HG03025 (cell line): ENCODE results near the gene RHBDL3.
"Not testable (repeated sequence)": the region's sequence is repeated elsewhere in the genome, so short reads cannot be mapped to it uniquely, and the experiment has no call there.

Source experiments
- ATAC-seq: cut with Tn5 transposase; IDR thresholded peaks from one replicate; pipeline ENCODE4 v1.9.1; 2021; ENCODE audit warnings: mild to moderate bottlenecking, moderate library complexity; ENCODE audit not compliant: unreplicated experiment, low FRiP score

Gene RHBDL3, protein sequence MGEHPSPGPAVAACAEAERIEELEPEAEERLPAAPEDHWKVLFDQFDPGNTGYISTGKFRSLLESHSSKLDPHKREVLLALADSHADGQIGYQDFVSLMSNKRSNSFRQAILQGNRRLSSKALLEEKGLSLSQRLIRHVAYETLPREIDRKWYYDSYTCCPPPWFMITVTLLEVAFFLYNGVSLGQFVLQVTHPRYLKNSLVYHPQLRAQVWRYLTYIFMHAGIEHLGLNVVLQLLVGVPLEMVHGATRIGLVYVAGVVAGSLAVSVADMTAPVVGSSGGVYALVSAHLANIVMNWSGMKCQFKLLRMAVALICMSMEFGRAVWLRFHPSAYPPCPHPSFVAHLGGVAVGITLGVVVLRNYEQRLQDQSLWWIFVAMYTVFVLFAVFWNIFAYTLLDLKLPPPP

DNA sequence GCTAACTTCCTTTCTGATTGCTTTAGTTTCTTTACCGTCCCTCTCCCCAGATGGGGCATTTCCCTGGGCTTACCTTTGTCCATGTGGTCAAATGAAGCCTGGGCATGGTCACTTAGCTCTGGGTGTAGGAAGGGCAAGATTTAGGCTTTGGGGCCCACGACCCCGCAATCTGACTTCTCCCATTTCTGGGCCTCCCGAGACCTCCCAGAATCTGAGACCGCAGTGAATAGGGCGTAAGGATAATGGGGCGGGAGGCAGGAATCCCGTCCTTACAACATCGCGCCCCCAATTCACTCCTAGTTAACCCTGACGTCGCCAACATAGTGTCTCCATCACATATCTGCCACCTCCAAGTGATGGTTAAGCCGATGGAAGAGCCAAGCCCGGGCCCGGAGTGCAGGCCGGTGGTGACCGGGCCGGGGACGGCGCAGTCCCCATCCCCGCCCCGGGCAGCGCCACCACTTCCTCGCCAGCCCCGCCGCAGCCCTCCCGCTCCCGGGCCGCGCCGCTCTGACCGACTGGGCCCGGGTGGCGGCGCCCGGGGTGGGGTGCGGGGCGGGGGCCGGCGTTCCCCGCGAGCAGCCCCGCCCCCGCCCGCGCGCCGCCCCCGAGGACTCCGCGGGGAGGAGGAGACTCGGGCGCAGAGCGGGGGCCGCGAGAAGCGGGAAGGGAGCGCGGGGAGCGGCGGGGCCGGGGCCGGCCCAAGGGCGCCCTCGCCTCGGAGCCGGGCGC lies at the start of gene RHBDL3:
TSS of gene RHBDL3 (plus strand) at position 641 of the 732 bp plus-strand sequence. CDS start 358 bp downstream, outside the sequence.
- no peak for ATAC-seq

DNA sequence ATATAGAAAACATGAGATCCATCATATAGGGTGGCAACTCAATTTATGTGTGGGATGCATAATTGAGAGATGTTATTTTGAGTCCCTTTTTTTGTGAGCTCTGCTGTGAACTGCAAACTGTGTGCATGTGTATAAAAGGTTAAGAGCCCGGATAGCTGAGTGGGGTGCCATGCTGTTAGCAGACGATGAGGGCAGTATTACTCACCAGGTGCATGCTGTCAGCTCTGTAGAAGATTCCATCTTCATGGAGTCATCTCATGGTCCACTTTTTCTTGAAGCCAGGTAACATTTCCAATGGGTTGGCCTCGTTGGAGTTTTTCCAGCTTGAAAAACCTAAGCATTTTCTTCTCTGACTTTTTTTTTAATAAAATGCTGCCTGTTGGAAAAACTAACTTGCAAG lies 43.0 kb upstream of the RHBDL3 start:
- ATAC-seq, result no peak

DNA sequence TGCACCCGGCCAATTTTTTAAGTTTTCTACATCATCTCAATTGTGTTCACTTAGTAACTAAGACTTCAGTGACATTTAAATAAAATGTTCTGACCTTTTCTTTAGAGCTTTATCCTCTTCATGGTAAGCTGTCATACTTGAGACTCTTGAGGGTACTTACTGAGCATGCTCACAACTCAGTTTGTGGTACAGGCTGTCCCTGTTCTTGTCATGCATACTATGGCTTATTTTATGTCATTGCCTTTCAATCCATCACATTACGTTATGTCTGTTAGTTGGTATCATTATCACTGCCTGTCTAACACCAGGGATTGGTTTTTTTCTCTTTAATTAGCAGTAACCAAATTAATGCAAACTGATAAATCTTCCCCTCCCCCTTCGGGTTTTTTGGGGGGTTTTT lies 41.9 kb upstream of the RHBDL3 start:
- ATAC-seq, result no peak

DNA sequence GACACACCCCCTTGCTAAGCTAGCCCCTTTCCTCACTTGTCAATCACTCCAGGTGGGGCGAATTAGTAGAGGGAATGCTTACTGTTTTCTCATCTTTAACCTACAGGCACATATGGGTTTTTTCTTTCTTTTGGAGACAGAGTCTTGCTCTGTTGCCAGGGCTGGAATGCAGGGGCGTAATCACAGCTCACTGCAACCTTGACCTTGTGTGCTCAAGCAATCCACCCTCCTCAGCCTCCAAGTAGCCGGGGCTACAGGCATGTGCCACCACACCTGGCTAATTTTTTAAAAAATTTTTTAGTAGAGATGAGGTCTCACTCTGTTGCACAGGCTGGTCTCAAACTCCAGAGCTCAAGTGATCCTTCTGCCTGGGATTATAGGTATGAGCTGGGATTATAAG lies 38.7 kb upstream of the RHBDL3 start:
- ATAC-seq, result no peak

DNA sequence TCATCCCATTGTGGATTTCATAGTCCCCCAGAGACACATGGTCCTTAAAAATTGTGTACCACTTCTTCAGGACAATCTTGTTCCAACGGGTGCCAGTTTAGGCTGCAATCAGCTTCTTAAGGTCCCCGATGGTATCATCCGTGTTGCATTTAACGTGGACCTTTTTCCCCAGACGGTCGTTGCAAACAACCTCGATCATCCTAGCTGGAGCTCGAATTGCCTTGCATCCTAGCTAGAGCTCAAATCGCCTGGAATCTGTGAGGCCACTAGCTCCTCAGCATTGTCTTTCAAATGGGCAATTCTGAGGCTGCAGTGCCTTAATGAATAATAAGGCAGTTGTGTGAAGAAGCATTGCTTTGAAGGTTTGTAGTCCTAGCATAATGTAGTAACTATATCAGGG lies 37.7 kb upstream of the RHBDL3 start:
- ATAC-seq, result no peak

DNA sequence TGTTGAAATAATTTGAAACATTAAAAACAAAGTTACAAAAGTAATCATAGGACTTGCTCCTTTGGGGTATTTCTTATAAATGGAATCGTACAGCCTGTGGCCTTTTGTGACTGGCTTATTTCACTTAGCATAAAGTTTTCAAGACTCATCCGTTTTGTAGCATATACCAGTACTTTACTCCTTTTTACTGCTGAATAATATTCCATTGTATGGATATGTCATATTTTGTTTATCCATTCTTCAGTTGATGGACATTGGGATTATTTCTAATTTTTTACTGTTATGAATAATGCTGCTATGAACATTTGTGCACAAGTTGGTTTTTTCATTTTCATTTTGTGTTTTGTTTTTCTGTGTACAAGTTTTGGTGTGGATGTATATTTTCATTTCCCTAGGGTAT lies 30.0 kb upstream of the RHBDL3 start:
- ATAC-seq, result no peak

DNA sequence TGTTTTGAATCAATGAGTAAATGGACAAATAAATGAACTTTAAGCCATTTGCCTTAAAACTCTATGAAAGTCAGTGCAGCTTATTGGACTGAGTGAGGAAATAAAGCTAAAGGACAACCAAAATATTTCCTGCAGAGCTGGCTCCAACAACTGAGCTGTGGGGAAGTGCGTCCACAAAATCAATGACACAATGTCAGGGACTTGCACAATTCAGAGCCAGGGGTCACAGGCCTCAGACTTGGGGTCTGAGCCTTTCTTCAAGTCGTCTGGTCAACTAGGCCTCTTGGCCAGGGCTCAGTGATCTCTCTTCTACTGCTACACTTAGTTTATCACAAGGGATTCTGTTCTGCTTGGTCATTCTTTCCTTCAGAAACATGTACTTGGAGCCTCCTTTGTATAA lies 26.2 kb upstream of the RHBDL3 start:
- no peak for ATAC-seq

DNA sequence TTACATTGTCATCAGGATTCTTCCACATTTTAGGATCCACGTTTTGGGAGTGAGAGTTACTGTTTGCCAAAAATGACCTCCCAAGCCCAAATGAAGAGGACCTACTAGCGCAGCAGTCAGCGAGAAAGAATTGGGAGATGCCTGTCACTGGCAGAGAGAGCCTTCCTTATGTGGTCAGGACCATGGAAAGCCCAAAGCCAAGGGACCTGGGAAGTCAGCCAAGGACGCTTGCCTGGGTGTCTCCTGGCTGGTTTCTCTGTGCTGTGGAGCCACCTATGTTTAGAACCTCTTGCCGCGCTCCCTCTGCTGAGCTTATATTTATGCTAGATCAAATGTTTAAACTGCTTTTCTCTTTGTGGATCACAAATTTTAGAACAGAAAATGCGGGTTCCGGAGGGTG lies 24.9 kb upstream of the RHBDL3 start:
- no peak for ATAC-seq

DNA sequence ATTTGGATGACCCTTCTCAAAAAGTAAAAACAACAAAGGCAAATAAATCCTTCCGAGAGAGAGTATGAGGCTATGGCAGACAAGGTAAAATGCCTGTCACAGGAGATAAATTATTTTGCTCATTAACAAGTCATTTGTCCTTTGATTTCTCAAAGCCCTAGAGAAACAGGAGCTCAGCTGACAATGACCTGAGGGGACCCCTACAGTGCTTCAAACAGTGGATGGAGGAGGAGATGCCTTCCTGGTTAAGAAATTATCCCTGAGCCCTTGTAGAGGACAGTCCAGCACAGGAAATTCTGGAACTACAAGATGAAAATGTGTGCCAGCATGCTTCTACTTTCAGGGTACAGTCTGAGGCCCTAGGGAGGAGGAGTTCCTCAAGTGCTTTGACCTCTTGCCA lies 24.0 kb upstream of the RHBDL3 start:
- no peak for ATAC-seq

DNA sequence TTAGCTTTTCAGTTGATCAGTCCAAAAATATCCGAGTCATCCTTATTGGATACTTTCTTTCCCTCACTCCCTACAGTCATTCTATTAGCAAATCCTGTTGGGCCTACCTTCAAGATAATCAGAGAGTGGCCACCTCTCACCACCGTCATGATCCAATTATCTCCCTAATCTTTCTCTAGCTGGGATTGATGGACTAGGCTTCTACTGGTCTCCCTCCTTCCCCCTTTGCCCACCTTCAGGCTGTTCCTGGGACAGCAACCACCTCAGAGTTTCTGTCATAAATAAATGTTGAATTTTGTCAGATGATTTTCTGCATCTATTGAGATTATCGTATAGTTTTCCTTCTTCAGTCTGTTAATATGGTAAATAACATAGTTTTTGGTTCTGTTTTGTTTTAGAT lies 16.2 kb upstream of the RHBDL3 start:
- no peak for ATAC-seq

DNA sequence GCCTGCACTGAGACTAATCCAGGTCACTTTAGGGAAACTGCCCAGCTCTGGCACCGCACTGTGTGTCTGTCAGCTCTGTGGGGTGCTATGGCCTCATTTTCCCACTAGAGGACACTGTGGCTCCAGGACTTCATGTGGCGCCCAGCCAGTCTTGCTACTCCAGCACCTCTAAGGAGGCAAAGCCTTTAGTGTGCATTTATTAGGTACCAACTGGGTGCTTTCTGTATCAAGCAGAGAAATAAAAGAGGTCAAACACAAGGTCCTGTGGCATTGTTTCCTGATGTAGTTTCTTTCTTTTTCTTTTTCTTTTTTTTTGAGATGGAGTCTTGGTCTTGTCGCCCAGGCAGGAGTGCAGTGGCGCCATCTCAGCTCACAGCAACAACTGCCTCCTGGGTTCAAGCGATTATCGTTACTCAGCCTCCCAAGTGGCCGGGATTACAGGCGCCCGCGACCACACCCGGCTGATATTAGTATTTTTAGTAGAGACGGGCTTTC lies 12.5 kb upstream of the RHBDL3 start:
- no peak for ATAC-seq

DNA sequence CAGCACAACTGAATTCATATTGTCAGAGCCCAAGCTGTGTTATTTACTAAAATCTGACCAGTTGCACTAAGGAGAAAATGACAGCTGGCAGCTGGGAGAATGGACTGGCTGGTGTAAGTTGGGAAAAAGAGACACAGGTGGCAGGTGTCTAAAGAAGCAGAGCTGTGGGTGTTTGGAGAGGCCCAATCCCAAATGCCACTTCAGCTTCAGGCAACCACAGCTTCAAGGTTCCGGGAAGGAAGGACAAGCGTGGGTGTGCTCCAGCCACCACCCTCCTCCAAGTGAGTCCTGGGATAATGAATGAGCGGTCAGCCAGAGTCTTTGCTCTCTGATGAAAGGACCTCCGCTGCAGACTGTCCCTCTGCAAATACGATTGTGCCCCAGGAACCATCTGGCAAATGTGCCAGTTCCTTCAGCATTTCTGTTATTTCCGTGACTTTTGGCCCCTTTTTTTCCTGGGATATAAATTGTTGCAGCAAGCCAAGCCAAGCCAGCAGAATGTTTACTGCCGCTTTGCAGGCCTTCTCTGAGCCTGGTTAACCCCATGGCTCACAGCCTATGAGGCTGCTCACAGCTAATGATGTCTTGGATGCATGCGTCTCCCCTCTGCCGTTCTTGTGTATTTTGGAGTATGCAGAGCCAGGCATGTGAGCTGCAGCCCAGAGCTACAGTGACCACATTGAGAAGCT lies 9.5 kb upstream of the RHBDL3 start:
- ATAC-seq, result no peak

DNA sequence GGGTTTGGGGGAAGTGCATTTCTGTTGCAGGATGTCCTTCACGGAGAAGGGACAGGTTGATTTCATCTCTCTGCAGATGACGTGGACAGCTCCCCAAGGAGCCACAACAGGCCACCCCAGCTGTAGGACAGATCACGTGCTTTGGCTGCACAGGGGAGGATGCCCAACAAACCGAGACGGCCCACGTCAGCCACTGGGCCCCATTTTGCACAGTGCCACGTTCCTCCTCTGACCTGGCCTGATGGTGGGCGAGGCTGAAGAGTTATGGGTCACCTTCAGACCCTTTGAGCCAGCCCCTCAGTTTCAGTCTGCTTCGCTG lies 9.0 kb upstream of the RHBDL3 start:
- ATAC-seq, result no peak

DNA sequence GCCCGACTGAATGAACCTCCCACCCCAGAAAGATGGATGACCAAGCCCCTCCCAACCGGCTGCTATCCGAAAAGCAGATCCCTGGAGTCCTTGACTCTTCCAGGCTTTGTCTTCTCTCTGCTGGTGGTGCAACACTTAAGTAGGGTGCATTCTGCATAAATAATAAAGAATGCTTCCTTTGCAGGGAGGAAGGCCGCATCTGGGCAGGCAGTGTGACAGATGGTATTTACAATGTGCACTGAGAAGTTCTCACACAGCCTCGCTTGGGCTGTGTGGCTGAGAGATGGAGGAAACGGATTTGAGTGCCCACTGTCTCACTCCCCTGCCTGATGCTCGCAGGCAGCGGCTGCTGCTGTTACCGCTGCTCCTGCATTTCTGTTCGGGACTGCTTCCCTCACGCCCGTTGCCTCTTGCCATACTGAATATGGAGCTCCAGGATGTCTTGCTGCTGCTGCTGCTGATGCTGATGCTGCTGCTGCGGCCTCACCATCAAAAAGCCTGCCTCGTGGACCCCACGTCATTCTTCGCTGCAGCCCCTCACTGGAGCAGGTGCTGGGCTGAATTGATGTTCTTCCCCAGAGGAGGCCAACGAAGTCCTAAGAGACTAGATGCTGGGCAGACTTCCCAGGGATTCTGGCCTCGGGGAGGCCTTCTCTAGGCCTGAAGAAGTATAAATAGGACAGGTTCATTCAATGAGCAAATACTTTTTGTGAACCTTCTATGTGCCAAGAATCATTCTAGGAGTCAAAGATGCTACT lies 7.1 kb upstream of the RHBDL3 start:
- no peak for ATAC-seq

DNA sequence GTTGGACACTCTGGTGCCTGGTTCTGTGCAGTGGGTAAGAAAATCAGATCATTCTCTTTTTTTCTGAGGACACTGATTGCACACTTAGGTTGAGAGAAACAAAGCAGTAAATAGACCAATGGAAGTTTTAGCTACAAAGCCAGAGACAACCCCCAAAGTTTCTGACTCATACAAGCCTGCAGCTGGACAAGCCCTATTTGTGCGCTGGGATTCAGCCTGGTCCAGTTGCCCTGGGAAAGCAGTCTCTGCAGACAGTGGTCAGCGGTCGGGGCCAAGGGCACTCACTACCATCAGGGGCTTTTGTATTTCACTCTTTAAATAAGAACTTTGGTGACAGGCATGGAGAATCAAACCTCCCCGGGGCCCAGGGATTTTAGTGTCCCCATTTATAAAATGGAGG lies 6.0 kb upstream of the RHBDL3 start:
- no peak for ATAC-seq

DNA sequence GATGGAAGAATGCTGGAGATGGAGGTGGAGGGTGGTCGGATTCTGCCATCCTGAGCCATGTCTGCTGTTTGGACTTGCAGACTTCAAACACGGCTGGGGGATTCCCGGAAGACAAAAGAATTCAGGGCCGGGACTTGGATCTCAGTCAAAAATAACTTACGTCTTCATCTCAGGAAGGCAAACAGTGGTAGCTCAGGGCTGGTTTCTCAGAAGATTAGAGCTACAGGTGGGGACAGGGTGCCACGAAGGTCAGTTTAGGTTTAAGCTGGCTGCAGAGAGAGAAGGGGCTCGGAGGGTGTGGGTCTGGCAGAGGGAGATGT lies 4.3 kb upstream of the RHBDL3 start:
- no peak for ATAC-seq

DNA sequence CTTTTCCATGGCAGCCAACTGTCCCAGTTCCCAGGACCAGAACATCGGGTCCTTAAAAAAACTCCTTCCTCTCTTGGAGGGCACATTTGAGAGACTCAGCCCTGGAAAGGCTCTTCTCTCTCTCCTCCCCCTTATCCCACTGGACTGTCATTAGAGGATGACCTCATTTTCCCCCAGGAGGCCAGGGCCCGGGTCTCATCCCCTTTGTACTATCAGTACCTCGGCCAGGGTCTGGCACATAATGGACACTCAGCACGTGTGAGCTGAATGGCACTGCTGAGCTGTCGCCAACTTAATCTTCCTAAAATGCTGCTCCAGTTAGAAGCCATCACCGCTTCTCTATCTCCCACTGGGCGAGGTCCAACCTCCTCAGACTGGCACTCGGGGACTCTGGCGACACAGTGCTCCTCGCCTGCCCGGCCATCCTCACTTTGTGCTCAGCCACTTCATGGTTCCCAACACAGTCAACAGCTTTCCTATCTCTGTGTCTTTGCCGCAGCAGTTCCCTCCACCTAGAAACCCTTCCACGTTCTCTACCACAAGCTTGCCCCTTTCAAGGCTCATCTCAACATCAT lies 3.6 kb upstream of the RHBDL3 start:
- ATAC-seq, result no peak

DNA sequence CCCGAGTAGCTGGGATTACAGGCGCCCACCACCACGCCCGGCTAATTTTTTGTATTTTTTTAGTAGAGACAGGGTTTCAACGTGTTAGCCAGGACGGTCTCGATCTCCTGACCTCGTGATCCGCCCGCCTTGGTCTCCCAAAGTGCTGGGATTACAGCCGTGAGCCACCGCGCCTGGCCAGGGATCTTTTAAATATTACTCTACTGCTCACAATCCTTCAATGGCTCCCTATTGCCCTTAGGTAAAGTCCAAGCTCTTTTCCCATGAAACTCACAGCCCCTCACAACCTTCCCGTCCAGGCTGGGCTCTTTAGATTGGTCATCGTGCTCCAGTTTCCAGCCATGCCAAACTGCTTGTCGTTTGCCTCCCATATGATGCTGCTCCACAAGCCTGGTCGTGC lies 2.1 kb upstream of the RHBDL3 start:
- not testable (repeated sequence) for ATAC-seq

DNA sequence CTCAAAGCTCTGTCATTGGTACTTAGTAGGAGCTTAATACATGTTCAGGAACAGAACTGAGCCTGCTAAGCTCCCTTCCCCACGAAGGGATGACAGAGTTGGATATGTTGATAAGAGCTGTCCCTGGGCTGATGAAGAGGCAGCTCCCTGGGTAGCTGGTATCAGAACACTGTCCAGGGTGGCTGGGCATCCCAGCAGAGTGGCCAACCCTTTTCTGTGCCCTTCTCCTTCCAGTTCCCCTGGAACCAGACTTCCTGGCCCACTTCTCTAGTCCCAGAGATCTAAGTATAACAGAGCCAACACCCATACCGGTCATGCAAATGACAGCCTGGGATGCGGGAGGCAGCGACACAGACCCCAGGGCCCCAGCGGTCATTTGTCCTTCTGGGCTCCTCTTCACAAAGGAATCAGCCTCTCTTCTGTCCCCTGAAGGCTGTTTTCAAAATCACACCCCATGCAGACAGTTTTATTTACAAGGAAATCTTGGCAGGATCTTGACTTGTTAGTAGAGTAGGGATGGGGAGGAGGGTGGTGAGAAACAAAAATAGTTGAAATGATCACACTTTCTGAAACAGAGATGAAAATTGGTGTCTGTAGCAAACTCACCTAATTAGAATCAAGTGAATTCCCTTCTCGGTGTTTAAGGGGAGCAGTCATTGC lies 1.4 kb upstream of the RHBDL3 start:
- no peak for ATAC-seq

DNA sequence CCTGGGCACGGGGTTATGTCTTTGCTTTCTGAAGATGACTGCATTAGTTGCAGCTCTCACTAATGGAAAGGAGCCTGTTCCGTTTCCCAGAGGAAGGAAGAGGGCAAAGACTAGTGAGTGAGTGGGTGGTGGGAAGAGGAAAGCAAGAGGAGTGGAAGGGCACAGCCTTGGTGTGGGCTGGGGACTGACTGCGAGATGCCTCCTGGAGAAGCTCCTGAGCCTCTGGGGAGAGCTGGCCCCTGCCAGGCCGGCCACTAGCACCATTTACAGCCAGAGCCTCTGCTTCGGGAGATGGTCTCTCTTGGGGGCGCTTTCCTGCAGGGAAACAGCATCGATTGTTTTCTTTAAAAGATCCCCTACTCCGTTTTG lies 825 bp upstream of the RHBDL3 start:
- ATAC-seq, result no peak
